ENCODE results near the gene TMCO6.
"Not testable (repeated sequence)": the region's sequence is repeated elsewhere in the genome, so short reads cannot be mapped to it uniquely, and the experiment has no call there.

GRCh38 chr5:140593070-140593469 is 46.2 kb upstream of the TMCO6 start:
- not testable (repeated sequence) for TF ChIP-seq CTCF, EZH2 (IDR thresholded peaks at IDR 0.05)
